Suprapubic skin (tissue), 4 donors: ENCODE data around the gene STKLD1. TPM values are rescaled to one million over a fixed set of nuclear protein-coding genes. Genes with fewer than 3 reads are reported as not detected.

Source experiments
- DNase-seq, 2 donors: peaks; one replicate each; pipeline ENCODE4 v3.0.0-alpha.2; 2019; ENCODE audit warnings: low spot score in 2 of 2
- H3K27ac ChIP-seq: fragments of 200-600 bp; sonication (generic); one replicate; pipeline ENCODE4 v1.5.1; 2019
- H3K27me3 ChIP-seq: fragments of 200-600 bp; sonication (generic); one replicate; pipeline ENCODE4 v1.5.1; 2019
- H3K36me3 ChIP-seq: fragments of 200-600 bp; sonication (generic); one replicate; pipeline ENCODE4 v1.5.1; 2019
- H3K4me1 ChIP-seq: fragments of 200-600 bp; sonication (generic); one replicate; pipeline ENCODE4 v1.5.1; 2019
- H3K4me3 ChIP-seq: fragments of 200-600 bp; sonication (generic); one replicate; pipeline ENCODE4 v1.5.1; 2019; ENCODE audit warnings: mild to moderate bottlenecking
- H3K9me3 ChIP-seq: fragments of 200-600 bp; sonication (generic); one replicate; pipeline ENCODE4 v1.5.1; 2019
- EP300 ChIP-seq: sonication (generic); formaldehyde crosslinking; IDR thresholded peaks from one replicate; pipeline ENCODE4 v1.6.1; 2017; ENCODE audit warnings: antibody characterized with exemption
- POLR2A ChIP-seq, 2 donors: fragments of 450-650 bp; IDR thresholded peaks; one replicate each; pipeline ENCODE4 v1.6.1; 2017; ENCODE audit warnings: antibody characterized with exemption in 2 of 2, mild to moderate bottlenecking in 2 of 2, moderate library complexity in 2 of 2
- POLR2AphosphoS5 ChIP-seq, 3 donors: sonication (generic); formaldehyde crosslinking; IDR thresholded peaks; one replicate each; pipeline ENCODE4 v1.6.1; 2017; ENCODE audit warnings: antibody characterized with exemption in 3 of 3
- WGBS: methylation state at CpG from one replicate; pipeline ENCODE4 v1.1.5; 2018; 5-methylcytosine and 5-hydroxymethylcytosine counted together
- total RNA-seq, 4 donors: library from RNA; depleted of rRNA; stranded (reverse); fragments of >200 nt; gene quantifications; one replicate each; pipeline ENCODE4 v1.1.0, GENCODE V29; 2016
- TF ChIP-seq, protein P1 (sequence below), 2 donors: fragments of 200-600 bp in 1 of 2; fragments of 450-650 bp in 1 of 2; sonication (generic) in 1 of 2; IDR thresholded peaks; one replicate each; pipeline ENCODE4 v1.5.1; 2016 to 2019; ENCODE audit warnings: antibody characterized with exemption in 2 of 2, mild to moderate bottlenecking in 1 of 2, moderate library complexity in 1 of 2

Gene STKLD1
- total RNA-seq, 4 donors from 2014 or later, result 1.8 to 4.2 (median 2.3) TPM; not detected in 1

DNA sequence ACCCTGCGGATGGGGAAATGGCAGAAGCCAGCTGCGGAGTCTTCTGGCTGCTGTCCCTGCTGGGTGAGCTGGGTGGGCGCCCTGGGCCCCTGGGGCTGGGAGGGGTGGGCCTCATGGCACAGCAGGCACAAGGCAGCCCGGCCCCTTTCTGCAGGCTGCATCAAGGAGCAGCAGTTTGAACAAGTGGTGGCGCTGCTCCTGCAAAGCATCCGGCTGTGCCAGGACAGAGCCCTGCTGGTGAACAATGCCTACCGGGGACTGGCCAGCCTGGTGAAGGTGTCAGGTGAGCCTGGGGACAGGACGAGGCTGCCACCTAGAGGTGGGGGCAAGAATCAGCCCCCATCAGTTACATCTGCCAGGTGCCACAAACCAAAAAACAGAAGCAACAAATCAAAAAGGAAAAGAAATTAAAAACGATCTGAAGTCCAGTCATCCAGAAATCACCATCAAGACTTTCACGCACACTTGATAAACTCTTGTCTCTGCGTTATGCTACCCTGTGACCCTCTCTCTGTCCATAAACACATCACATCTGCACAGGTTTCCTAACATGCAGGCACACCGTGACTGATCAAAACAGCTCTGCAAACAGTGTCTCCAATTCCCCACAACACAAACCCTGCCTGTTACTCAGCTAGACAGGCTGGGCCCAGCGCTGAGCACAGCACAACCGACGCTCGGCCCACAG, 27.7 kb downstream of the STKLD1 start:
- H3K4me1 ChIP-seq, result no peaks in the 10 kb centered on the region
- peaks cover 45% of the 10 kb centered on the region for H3K36me3 ChIP-seq
- DNase-seq, result no peak
- TF ChIP-seq POLR2AphosphoS5 (IDR thresholded peaks at IDR 0.05), result no peak
- TF ChIP-seq, protein P1, sequence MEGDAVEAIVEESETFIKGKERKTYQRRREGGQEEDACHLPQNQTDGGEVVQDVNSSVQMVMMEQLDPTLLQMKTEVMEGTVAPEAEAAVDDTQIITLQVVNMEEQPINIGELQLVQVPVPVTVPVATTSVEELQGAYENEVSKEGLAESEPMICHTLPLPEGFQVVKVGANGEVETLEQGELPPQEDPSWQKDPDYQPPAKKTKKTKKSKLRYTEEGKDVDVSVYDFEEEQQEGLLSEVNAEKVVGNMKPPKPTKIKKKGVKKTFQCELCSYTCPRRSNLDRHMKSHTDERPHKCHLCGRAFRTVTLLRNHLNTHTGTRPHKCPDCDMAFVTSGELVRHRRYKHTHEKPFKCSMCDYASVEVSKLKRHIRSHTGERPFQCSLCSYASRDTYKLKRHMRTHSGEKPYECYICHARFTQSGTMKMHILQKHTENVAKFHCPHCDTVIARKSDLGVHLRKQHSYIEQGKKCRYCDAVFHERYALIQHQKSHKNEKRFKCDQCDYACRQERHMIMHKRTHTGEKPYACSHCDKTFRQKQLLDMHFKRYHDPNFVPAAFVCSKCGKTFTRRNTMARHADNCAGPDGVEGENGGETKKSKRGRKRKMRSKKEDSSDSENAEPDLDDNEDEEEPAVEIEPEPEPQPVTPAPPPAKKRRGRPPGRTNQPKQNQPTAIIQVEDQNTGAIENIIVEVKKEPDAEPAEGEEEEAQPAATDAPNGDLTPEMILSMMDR (IDR thresholded peaks at IDR 0.05), result peak; percentile 27 to 58
- H3K4me3 ChIP-seq, result no peak overlapping the region
- no peaks in the 10 kb centered on the region for H3K27me3 ChIP-seq
- 66% methylated on average over 12 of the region's 16 CpGs for WGBS
- no peak overlapping the region for H3K27ac ChIP-seq
- H3K9me3 ChIP-seq, result no peaks in the 10 kb centered on the region

DNA sequence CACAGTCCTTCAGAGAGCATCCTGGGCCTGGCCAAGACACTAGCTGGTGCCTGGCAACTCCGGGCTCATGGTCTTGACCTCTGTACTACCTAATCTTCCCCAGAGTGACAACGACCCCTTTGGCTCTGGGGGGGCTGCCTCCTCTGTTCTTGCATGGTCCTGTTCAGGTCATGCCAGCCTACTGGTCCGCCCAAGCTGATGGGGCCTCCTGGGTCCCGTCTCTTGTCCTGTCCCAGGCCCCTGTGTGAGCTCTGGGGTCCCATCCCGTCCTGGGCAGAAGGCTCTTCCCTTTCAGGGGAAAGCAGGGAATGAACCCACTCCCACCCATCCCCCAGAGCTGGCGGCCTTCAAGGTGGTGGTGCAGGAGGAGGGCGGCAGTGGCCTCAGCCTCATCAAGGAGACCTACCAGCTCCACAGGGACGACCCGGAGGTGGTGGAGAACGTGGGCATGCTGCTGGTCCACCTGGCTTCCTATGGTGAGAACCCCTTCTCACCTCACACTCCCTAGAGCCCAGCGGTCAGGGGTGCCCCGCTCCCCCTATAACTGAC, 28.4 kb downstream of the STKLD1 start:
- Histone ChIP-seq H3K4me1 (no peaks in the 10 kb centered on the region), H3K27ac (no peak overlapping the region), H3K4me3 (no peak overlapping the region), H3K36me3 (peaks cover 50% of the 10 kb centered on the region), H3K27me3 (no peaks in the 10 kb centered on the region), H3K9me3 (no peaks in the 10 kb centered on the region)
- 89% methylated on average over 9 of the region's 12 CpGs for WGBS
- DNase-seq, result no peak
- TF ChIP-seq POLR2AphosphoS5 (IDR thresholded peaks at IDR 0.05) (no peak), POLR2A (IDR thresholded peaks at IDR 0.05) (no peak), EP300 (no peak)
- TF ChIP-seq, protein P1 (IDR thresholded peaks at IDR 0.05), result no peak

DNA sequence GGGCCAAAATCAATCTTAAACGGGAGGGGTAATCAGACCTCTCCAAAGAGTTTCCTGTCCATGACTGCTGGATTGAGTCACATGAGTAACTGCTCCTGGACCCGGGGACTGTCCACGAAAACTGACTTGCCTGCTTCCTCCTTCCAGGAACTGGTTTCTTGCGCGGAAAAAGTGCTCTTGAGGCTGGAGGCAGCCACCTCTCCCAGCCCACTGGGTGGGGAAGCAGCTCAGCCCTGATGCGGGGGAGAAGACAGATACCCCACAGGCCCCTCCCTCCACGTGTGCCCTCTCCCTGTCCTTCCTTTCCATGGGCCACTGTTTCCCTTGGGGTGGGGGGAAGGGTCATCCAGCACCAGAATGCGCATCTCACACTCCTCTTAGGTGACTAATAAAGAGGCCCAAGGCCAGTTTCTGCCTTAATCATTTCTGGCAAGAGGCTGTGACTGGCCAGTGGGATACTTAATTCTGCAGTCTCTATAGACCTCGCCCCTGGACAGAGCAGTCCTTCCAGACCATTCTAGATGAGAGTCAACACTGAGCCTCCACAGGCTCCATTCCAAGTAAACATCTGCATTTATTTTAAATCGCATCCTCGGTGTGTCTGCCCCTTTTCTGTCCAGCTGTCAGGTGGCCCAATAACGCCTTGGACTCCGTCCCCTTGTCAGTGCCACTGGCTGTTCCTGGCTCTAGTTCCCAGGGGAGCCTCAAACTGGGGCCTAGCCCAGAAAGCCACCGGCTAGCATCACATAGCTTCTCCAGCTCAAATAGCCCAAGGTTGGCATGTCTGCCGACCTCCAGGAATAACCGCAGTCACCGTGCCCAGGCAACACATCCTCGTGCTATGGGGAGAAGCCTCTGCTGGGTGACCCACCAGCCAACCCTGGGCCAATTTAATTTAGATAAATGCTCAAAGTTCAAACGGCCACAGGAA, 29.6 kb downstream of the STKLD1 start:
- H3K27me3 ChIP-seq, result no peaks in the 10 kb centered on the region
- peaks cover 62% of the 10 kb centered on the region for H3K36me3 ChIP-seq
- DNase-seq, result no peak
- 82% methylated on average over 17 of the region's 19 CpGs for WGBS
- no peaks in the 10 kb centered on the region for H3K9me3 ChIP-seq
- no peaks in the 10 kb centered on the region for H3K4me1 ChIP-seq
- TF ChIP-seq, protein P1 (IDR thresholded peaks at IDR 0.05), result no peak
- no peak for TF ChIP-seq POLR2AphosphoS5 (IDR thresholded peaks at IDR 0.05)
- TF ChIP-seq EP300, result no peak
- TF ChIP-seq POLR2A (IDR thresholded peaks at IDR 0.05), result no peak
- no peak overlapping the region for H3K27ac ChIP-seq
- no peak overlapping the region for H3K4me3 ChIP-seq

DNA sequence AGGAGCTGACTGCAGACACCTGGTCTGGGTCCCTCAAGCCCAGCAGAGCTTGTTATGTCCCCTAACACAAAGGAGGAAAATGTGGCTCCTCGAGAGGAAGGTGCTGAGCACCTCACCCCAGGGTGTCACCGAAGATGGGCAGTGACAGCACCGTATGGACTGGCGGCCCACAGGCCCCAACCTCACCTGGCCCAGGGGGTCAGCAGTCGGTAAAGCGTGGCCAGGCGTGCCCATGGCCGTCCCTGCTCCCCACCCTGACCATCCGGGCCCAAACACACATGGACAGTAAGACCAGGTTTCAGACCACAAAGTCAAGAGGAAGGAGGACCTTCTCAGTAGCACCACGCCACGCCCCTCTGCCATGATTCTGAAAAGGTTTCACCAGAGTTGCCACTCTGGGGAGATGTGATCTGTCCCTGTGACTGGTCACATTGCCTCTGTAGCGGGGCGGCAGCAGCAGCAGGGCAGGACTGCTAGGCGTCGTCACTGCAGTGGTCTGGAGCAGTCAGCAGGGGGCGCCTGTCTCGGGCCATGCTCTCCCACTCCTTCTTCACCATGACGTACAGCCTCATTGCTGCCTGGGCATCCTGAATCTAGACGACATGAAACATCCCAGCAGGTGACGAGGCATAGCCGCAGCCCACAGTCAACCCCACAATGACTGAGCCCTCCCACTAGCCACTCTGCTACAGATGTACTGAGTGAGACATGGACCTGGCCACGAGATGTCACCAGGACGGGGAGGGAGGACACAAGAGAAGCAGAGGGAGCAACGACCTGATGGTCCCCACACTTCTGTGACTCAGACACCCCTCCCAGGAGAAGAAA, 30.5 kb downstream of the STKLD1 start:
- Histone ChIP-seq H3K4me3 (no peak overlapping the region), H3K27me3 (no peaks in the 10 kb centered on the region), H3K4me1 (no peaks in the 10 kb centered on the region), H3K27ac (no peak overlapping the region), H3K36me3 (peaks cover 72% of the 10 kb centered on the region), H3K9me3 (no peaks in the 10 kb centered on the region)
- TF ChIP-seq, protein P1 (IDR thresholded peaks at IDR 0.05), result peak; percentile 86 to 92
- TF ChIP-seq EP300, result no peak
- peak in 1 of 2 donors; percentile 80 for DNase-seq
- WGBS, result 75% methylated on average over 13 of the region's 24 CpGs
